K562 (cell line): ENCODE results near the gene PLCL1. TPM values are rescaled to one million over a fixed set of nuclear protein-coding genes. Genes with fewer than 3 reads are reported as not detected.

Experiments used
- ATAC-seq: fragments of 200-7000 bp; cut with Tn5 transposase; 3 replicates; pipeline ENCODE4 v1.9.1; 2020; ENCODE audit warnings: moderate library complexity
- BruUV-seq: library from RNA; stranded (reverse); fragments of 400-500 nt; replicated peaks from 2 replicates; lab custom pipeline; 2021; lab: Mats Ljungman, UMichigan
- CTCF ChIA-PET: fragments of 300-600 bp; formaldehyde crosslinking; extraction: SDS; loops from one replicate; lab custom pipeline; 2021; ENCODE audit warnings: low intra/inter-chr PET ratio; lab: Yijun Ruan, JAX
- POLR2A ChIA-PET: fragments of 300-600, 350-650 bp; sonication (Branson Sonifier 250); formaldehyde crosslinking; extraction: SDS; loops from one replicate; lab custom pipeline; 2021; ENCODE audit warnings: antibody characterized with exemption, inconsistent platforms; lab: Yijun Ruan, JAX
- DNase-seq, 4 experiments: peaks; one replicate each; pipeline versions ENCODE4 v3.0.0 to v3.0.0-alpha.2; 2011 to 2018; ENCODE audit warnings: low spot score in 3 of 4, mixed read lengths in 3 of 4; ENCODE audit errors: extremely low read depth in 1 of 4
- FAIRE-seq: peaks from 2 replicates; lab custom pipeline; 2011; peaks lifted over from hg19 to GRCh38; lab: Jason Lieb, UNC
- H2AFZ ChIP-seq: 2 replicates; pipeline ENCODE4 v1.6.0; 2011; ENCODE audit warnings: low read depth, low read length, control low read depth, inconsistent platforms
- H3K27ac ChIP-seq: fragments of 200-600 bp; 3 replicates; pipeline ENCODE4 v1.8.0; 2011; ENCODE audit warnings: low read depth, mild to moderate bottlenecking, control low read depth, inconsistent platforms, low read length, moderate library complexity, mixed read lengths; ENCODE audit errors: extremely low read depth
- H3K27me3 ChIP-seq, 2 experiments: fragments of 300-600 bp in 1 of 2; 2 replicates in 1 of 2; 3 replicates in 1 of 2; pipeline versions ENCODE4 v1.6.0 to v1.8.0; 2011; ENCODE audit warnings: inconsistent platforms in 2 of 2, low read length in 2 of 2, mild to moderate bottlenecking in 1 of 2, mixed read lengths in 1 of 2, moderate library complexity in 1 of 2; ENCODE audit not compliant: control insufficient read depth in 2 of 2, insufficient read depth in 2 of 2
- H3K36me3 ChIP-seq: fragments of 300-600 bp; 3 replicates; pipeline ENCODE4 v1.8.0; 2011; ENCODE audit warnings: mild to moderate bottlenecking, low read length, inconsistent platforms; ENCODE audit not compliant: control insufficient read depth, insufficient read depth
- H3K4me1 ChIP-seq, 2 experiments: fragments of 200-600 bp in 1 of 2; replicated peaks in 1 of 2; 2 replicates in 1 of 2; 3 replicates in 1 of 2; pipeline versions ENCODE4 v1.5.1 to v1.8.0; 2011; ENCODE audit warnings: inconsistent platforms in 2 of 2, low read length in 2 of 2, mild to moderate bottlenecking in 1 of 2, mixed read lengths in 1 of 2, moderate library complexity in 1 of 2; ENCODE audit not compliant: control insufficient read depth in 2 of 2, insufficient read depth in 2 of 2
- H3K4me2 ChIP-seq: 2 replicates; pipeline ENCODE4 v1.6.1; 2011; ENCODE audit warnings: low read length, control low read depth, inconsistent platforms, mixed read lengths; ENCODE audit not compliant: insufficient read depth
- H3K4me3 ChIP-seq: fragments of 200-600 bp; sonication (generic), shearing (Covaris generic); 2 replicates; pipeline ENCODE4 v1.5.1; 2016; ENCODE audit warnings: control low read depth, inconsistent platforms
- H3K79me2 ChIP-seq: fragments of 200-600 bp; 3 replicates; pipeline ENCODE4 v1.8.0; 2011; ENCODE audit warnings: low read length, inconsistent platforms; ENCODE audit not compliant: control insufficient read depth, insufficient read depth
- H3K9ac ChIP-seq, 2 experiments: 2 replicates each; pipeline versions ENCODE4 v1.6.0 to v1.6.1; 2011; ENCODE audit warnings: low read depth in 2 of 2, low read length in 2 of 2, control low read depth in 1 of 2, inconsistent platforms in 1 of 2, mild to moderate bottlenecking in 1 of 2, mixed read lengths in 1 of 2; ENCODE audit not compliant: insufficient read depth in 1 of 2
- H3K9me1 ChIP-seq: one replicate; pipeline ENCODE4 v1.6.0; 2011; ENCODE audit warnings: inconsistent platforms, mild to moderate bottlenecking, low read length, moderate library complexity; ENCODE audit not compliant: control insufficient read depth, insufficient read depth
- H3K9me3 ChIP-seq: replicated peaks from 2 replicates; pipeline ENCODE4 v1.5.1; 2011; ENCODE audit warnings: low read depth, low read length, inconsistent platforms; ENCODE audit not compliant: control insufficient read depth, insufficient read depth
- H4K20me1 ChIP-seq: replicated peaks from 2 replicates; pipeline ENCODE4 v1.6.1; 2011; ENCODE audit warnings: low read length, inconsistent platforms, mixed read lengths; ENCODE audit not compliant: control insufficient read depth, insufficient read depth
- CHD4 ChIP-seq: fragments of 200-600 bp; sonication (generic); IDR thresholded peaks from 3 replicates; pipeline ENCODE4 v1.6.1; 2012; ENCODE audit warnings: low read depth, mild to moderate bottlenecking, mixed read lengths, low read length, inconsistent platforms; ENCODE audit not compliant: insufficient read depth, insufficient replicate concordance, poor library complexity, severe bottlenecking
- CREB1 ChIP-seq, 2 experiments: sonication (generic) in 1 of 2; formaldehyde crosslinking in 1 of 2; IDR thresholded peaks; 2 replicates each; pipeline versions ENCODE4 v1.6.1 to v1.8.0; 2012 to 2022; ENCODE audit warnings: inconsistent platforms in 1 of 2, mild to moderate bottlenecking in 1 of 2, missing genetic modification reagents in 1 of 2, moderate library complexity in 1 of 2
- MTA3 ChIP-seq: fragments of 450-650 bp; formaldehyde crosslinking; IDR thresholded peaks from 2 replicates; pipeline ENCODE4 v1.6.1; 2017; ENCODE audit warnings: mild to moderate bottlenecking, borderline replicate concordance
- POLR2B ChIP-seq: fragments of 450-650 bp; IDR thresholded peaks from 2 replicates; pipeline ENCODE4 v1.6.1; 2018; ENCODE audit warnings: low read depth; ENCODE audit not compliant: partially characterized antibody
- PRPF4 ChIP-seq: fragments of 200-400 bp; formaldehyde crosslinking; IDR thresholded peaks from one replicate; pipeline ENCODE4 v1.6.1; 2017; ENCODE audit warnings: low read length, low read depth, mild to moderate bottlenecking; ENCODE audit not compliant: insufficient read depth, poor library complexity, severe bottlenecking
- RBM39 ChIP-seq: fragments of 200-400 bp; formaldehyde crosslinking; optimal IDR thresholded peaks from 2 replicates; pipeline ENCODE3; 2018; ENCODE audit warnings: low read depth, low read length
- SMARCC2 ChIP-seq: fragments of 450-650 bp; IDR thresholded peaks from 2 replicates; pipeline ENCODE4 v1.6.1; 2017; ENCODE audit warnings: antibody characterized with exemption, moderate library complexity, mild to moderate bottlenecking, low read depth
- STAT5B ChIP-seq: fragments of 250-450 bp; sonication (Bioruptor Pico); IDR thresholded peaks from 2 replicates; pipeline ENCODE4 v1.8.0; 2021; ENCODE audit warnings: mild to moderate bottlenecking, inconsistent platforms
- TFAP4 ChIP-seq: sonication (generic); formaldehyde crosslinking; IDR thresholded peaks from 2 replicates; pipeline ENCODE4 v1.8.0; 2022; ENCODE audit warnings: missing genetic modification reagents, mild to moderate bottlenecking, moderate library complexity, borderline replicate concordance
- WGBS: fragments of 100-300 bp; shearing (Covaris generic); methylation state at CpG from one replicate; pipeline ENCODE4 v1.1.6; 2016; ENCODE audit warnings: low coverage, mixed read lengths; ENCODE audit not compliant: insufficient coverage; ENCODE audit errors: missing lambda C conversion rate; 5-methylcytosine and 5-hydroxymethylcytosine counted together
- in situ Hi-C: fragments of 300-500 bp; cut with MboI; formaldehyde crosslinking; loops from 4 replicates; pipeline ENCODE4 v1.15.0; 2018; ENCODE audit warnings: inconsistent platforms, mixed read lengths
- intact Hi-C: fragments of 100-400 bp; cut with micrococcal nuclease; formaldehyde crosslinking; loops from 2 replicates; pipeline ENCODE4 v1.14.2; 2022
- polyA plus RNA-seq, 8 experiments: library from polyadenylated mRNA; depleted of rRNA in 4 of 8; stranded (reverse) in 5 of 8; unstranded in 3 of 8; fragments of >200 nt; fragmentation: Nextera tagmentation in 2 of 8; fragmentation: Illumina TruSeq in 1 of 8; extraction: Ambion mirVana in 2 of 8; extraction: Trizol in 1 of 8; gene quantifications; 2 replicates each; pipeline versions ENCODE4 v1.2.1 to v1.2.3, GENCODE V29; 2011 to 2014; ENCODE audit warnings: inconsistent platforms in 1 of 8, missing spikeins in 1 of 8
- total RNA-seq, 7 experiments: library from RNA; depleted of rRNA in 6 of 7; stranded (reverse); fragments of >200 nt in 6 of 7; fragmentation: Illumina TruSeq in 2 of 7; extraction: Trizol in 2 of 7; gene quantifications; 2 replicates each; pipeline versions ENCODE4 v1.2.1 to v1.2.3, GENCODE V29; 2011 to 2021; ENCODE audit warnings: low replicate concordance in 1 of 7
- TF ChIP-seq, protein P1 (sequence below), 2 experiments: IDR thresholded peaks; 2 replicates each; pipeline ENCODE4 v1.6.1; 2012; ENCODE audit warnings: improper control_type of control experiment in 2 of 2, low read depth in 2 of 2, low read length in 2 of 2, borderline replicate concordance in 1 of 2
- TF ChIP-seq, protein P2 (sequence below): sonication (generic); formaldehyde crosslinking; IDR thresholded peaks from 2 replicates; pipeline ENCODE4 v1.8.0; 2023; ENCODE audit warnings: mild to moderate bottlenecking, missing genetic modification reagents

PLCL1 gene
- total and polyA plus RNA-seq, 9 of the 15 experiments (the other 6 are each of a cell fraction or from before 2014, with no cell fraction given): 2.0 to 17.7 (median 8.6) TPM

DNA sequence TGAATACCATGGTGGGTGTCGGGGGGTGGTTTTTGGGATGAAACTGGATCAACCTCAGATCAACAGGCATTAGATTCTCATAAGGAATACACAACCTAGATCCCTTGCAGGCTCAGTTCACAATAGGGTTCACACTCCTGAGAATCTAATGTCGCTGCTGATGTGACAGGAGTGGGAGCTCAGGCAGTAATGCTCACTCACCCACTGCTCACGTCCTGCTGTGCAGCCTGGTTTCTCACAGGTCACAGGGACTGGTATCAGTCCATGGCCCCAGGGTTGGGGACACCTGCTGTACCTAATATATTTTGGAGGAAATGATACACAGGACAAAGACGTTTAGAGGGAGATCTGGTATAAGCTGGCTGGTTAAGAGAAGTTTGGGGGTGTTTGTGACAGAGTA lies 338.8 kb downstream of the PLCL1 start (continued):
- TF ChIP-seq, protein P1, sequence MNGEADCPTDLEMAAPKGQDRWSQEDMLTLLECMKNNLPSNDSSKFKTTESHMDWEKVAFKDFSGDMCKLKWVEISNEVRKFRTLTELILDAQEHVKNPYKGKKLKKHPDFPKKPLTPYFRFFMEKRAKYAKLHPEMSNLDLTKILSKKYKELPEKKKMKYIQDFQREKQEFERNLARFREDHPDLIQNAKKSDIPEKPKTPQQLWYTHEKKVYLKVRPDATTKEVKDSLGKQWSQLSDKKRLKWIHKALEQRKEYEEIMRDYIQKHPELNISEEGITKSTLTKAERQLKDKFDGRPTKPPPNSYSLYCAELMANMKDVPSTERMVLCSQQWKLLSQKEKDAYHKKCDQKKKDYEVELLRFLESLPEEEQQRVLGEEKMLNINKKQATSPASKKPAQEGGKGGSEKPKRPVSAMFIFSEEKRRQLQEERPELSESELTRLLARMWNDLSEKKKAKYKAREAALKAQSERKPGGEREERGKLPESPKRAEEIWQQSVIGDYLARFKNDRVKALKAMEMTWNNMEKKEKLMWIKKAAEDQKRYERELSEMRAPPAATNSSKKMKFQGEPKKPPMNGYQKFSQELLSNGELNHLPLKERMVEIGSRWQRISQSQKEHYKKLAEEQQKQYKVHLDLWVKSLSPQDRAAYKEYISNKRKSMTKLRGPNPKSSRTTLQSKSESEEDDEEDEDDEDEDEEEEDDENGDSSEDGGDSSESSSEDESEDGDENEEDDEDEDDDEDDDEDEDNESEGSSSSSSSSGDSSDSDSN (IDR thresholded peaks at IDR 0.05; ENCODE audit: borderline replicate concordance in 1 of 2, low read depth in 2 of 2, low read length in 2 of 2): no peak

DNA sequence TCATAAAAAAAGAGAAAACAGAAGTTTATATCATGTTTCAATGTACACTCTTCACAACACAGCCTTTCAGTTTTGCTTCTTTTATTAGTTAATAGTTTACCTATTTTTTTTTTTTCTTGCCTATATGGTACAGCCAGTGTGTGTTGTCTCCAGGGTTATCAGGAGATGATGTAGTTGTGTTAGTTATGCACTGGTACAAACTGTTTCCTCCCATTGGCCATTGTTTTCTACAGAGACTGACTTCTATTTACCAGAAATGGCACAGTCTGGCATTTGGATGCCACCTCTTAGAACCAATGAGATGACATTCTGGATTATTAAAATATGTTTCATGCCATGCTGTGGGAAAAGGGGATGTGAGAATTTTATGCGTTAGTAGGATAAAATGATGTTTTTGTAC lies 339.4 kb downstream of the PLCL1 start:
- Histone ChIP-seq H3K9me1 (no peaks in the 10 kb centered on the region), H3K27ac (no peak overlapping the region), H3K4me1 (no peaks in the 10 kb centered on the region; a peak in 1 of 5 replicates), H3K4me2 (no peak overlapping the region), H3K36me3 (peaks cover 3% of the 10 kb centered on the region; the same call in 2 of the 3 replicates), H4K20me1 (no peaks in the 10 kb centered on the region), H2AFZ (no peak overlapping the region), H3K9ac (no peak overlapping the region), H3K79me2 (no peaks in the 10 kb centered on the region), H3K4me3 (no peak overlapping the region), H3K27me3 (no peaks in the 10 kb centered on the region), H3K9me3 (no peaks in the 10 kb centered on the region)
- DNase-seq (no peak), FAIRE-seq (no peak), ATAC-seq (no peak)
- CTCF ChIA-PET: no interaction called here
- WGBS: 79% methylated on average over 1 of the region's 1 CpG
- in situ Hi-C loops (no loop called here), intact Hi-C loops (no loop called here)
- POLR2A ChIA-PET: interaction anchor here (0.8 to 1.3 kb wide), 2 partner anchors 16 to 226 kb away, joined by 4 to 5 read pairs; no protein-coding TSS in a partner anchor
- BruUV-seq: no TSS peak
- TF ChIP-seq SMARCC2: no peak
- no peak for TF ChIP-seq CHD4
- no peak for TF ChIP-seq POLR2B
- no peak for TF ChIP-seq STAT5B (CRISPR knock-in tag)
- TF ChIP-seq PRPF4: no peak
- TF ChIP-seq TFAP4: no peak
- TF ChIP-seq RBM39: no peak
- TF ChIP-seq CREB1 (IDR thresholded peaks at IDR 0.05): no peak
- no peak for TF ChIP-seq CREB1 (CRISPR knock-in tag; IDR thresholded peaks at IDR 0.05)
- TF ChIP-seq, protein P2, sequence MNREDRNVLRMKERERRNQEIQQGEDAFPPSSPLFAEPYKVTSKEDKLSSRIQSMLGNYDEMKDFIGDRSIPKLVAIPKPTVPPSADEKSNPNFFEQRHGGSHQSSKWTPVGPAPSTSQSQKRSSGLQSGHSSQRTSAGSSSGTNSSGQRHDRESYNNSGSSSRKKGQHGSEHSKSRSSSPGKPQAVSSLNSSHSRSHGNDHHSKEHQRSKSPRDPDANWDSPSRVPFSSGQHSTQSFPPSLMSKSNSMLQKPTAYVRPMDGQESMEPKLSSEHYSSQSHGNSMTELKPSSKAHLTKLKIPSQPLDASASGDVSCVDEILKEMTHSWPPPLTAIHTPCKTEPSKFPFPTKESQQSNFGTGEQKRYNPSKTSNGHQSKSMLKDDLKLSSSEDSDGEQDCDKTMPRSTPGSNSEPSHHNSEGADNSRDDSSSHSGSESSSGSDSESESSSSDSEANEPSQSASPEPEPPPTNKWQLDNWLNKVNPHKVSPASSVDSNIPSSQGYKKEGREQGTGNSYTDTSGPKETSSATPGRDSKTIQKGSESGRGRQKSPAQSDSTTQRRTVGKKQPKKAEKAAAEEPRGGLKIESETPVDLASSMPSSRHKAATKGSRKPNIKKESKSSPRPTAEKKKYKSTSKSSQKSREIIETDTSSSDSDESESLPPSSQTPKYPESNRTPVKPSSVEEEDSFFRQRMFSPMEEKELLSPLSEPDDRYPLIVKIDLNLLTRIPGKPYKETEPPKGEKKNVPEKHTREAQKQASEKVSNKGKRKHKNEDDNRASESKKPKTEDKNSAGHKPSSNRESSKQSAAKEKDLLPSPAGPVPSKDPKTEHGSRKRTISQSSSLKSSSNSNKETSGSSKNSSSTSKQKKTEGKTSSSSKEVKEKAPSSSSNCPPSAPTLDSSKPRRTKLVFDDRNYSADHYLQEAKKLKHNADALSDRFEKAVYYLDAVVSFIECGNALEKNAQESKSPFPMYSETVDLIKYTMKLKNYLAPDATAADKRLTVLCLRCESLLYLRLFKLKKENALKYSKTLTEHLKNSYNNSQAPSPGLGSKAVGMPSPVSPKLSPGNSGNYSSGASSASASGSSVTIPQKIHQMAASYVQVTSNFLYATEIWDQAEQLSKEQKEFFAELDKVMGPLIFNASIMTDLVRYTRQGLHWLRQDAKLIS: no peak
- no peak for TF ChIP-seq MTA3
